Measurements from ENCODE around the gene WDR75. TPM values are rescaled to one million over a fixed set of nuclear protein-coding genes. Genes with fewer than 3 reads are reported as not detected.

The WDR75 gene
- total and polyA plus RNA-seq, 12 donors = 23.7 to 73.9 (median 39.7) TPM

DNA sequence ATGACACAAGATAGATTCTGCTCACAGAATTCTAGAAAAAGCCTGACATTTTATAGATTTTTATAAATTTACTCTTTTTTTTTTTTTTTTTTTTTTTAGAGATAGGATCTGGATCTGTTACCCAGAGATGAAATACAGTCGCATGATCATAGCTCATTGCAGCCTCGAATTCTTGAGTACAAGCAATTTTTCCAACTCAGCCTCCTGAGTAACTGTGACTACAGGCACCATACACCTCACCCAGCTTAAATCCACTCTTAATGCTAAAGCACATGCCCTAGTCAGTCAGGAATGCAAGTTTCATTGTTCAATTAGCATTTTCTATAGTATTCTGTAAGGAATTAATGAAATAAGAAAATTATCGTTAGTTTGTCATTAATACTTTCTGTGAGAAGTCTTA, 32.1 kb upstream of the WDR75 start:
- Histone ChIP-seq H3K36me3 (replicated peaks in 1 of 2) (no peaks in the 10 kb centered on the region), H3K4me3 (no peak overlapping the region), H3K27me3 (no peaks in the 10 kb centered on the region), H3K9me3 (replicated peaks in 1 of 3) (no peaks in the 10 kb centered on the region), H3K4me1 (replicated peaks in 1 of 2) (peaks cover 0 to 8% of the 10 kb centered on the region in 2 donors), H3K27ac (no peak overlapping the region)
- no peak for TF ChIP-seq POLR2A (IDR thresholded peaks at IDR 0.05)
- DNase-seq = no peak
- intact Hi-C loops (cut with DNase I) = loop anchor here in 1 of 2 donors (10.0 kb wide), 2 partner anchors 54 to 314 kb away; no protein-coding TSS in a partner anchor
- WGBS, 4 donors = 89 to 95% (median 93%) methylated on average over 3 of the region's 3 CpGs

DNA sequence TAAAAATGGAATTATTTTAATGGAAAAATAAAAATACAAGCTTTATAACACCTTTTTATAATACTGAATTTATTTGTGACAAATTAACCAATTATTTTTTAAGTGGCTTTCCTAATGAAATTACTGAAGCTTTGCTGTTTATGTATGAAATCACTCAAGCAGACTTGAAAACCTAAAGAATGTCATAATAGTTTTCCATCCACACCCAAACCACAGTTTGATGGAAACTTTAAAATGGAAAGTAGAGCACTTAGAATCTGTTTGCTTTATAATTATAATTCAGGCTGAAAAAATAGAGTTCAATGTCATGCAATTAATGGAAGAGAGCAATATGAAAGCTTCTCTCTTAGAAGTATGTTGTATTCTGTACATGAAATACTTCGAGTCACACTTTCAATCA, 31.6 kb upstream of the WDR75 start:
- DNase-seq = no peak
- no peaks in the 10 kb centered on the region for H3K9me3 ChIP-seq (replicated peaks in 1 of 3)
- H3K4me1 ChIP-seq (replicated peaks in 1 of 2) = peaks cover 0 to 8% of the 10 kb centered on the region in 2 donors
- no peaks in the 10 kb centered on the region for H3K27me3 ChIP-seq
- no peak overlapping the region for H3K4me3 ChIP-seq
- WGBS, 4 donors = 79 to 94% (median 88%) methylated on average over 1 of the region's 1 CpG
- intact Hi-C loops (cut with DNase I) = loop anchor here (5.0 to 10.0 kb wide), 4 partner anchors 55 to 317 kb away; no protein-coding TSS in a partner anchor
- H3K36me3 ChIP-seq (replicated peaks in 1 of 2) = no peaks in the 10 kb centered on the region
- no peak overlapping the region for H3K27ac ChIP-seq
- TF ChIP-seq, protein P1, sequence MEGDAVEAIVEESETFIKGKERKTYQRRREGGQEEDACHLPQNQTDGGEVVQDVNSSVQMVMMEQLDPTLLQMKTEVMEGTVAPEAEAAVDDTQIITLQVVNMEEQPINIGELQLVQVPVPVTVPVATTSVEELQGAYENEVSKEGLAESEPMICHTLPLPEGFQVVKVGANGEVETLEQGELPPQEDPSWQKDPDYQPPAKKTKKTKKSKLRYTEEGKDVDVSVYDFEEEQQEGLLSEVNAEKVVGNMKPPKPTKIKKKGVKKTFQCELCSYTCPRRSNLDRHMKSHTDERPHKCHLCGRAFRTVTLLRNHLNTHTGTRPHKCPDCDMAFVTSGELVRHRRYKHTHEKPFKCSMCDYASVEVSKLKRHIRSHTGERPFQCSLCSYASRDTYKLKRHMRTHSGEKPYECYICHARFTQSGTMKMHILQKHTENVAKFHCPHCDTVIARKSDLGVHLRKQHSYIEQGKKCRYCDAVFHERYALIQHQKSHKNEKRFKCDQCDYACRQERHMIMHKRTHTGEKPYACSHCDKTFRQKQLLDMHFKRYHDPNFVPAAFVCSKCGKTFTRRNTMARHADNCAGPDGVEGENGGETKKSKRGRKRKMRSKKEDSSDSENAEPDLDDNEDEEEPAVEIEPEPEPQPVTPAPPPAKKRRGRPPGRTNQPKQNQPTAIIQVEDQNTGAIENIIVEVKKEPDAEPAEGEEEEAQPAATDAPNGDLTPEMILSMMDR (IDR thresholded peaks at IDR 0.05) = no peak
- no peak for TF ChIP-seq POLR2A (IDR thresholded peaks at IDR 0.05)

DNA sequence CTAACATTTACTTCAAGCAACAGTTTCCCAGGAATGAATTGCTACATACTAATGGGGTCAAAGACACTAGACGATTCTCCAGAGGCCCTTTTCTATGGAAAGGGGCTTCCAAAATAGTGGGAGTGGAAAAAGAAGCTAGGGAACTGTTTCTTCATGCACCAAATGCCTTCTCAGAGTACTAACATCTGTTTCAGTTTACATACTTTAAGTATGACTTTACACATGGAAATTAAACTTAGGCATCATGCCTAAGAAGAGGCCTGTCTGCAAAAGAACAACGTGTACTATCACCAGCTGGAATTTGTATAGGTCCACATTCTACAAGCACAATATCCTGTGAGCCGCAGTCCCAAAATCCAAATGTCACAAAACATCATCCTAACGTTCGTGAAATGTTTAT, 29.4 kb upstream of the WDR75 start:
- H3K27ac ChIP-seq = peak overlapping the region in 1 of 5 donors; percentile 20
- DNase-seq = no peak
- no peak for TF ChIP-seq POLR2A (IDR thresholded peaks at IDR 0.05)
- TF ChIP-seq, protein P1 (IDR thresholded peaks at IDR 0.05) = no peak
- WGBS, 4 donors = 35 to 43% (median 39%) methylated on average over 5 of the region's 5 CpGs
- H3K36me3 ChIP-seq (replicated peaks in 1 of 2) = no peaks in the 10 kb centered on the region
- intact Hi-C loops (cut with DNase I) = loop anchor here in 1 of 2 donors (5.0 kb wide), 2 partner anchors 125 to 320 kb away; no protein-coding TSS in a partner anchor
- no peak overlapping the region for H3K4me3 ChIP-seq
- peaks cover 0 to 8% of the 10 kb centered on the region in 2 donors for H3K4me1 ChIP-seq (replicated peaks in 1 of 2)
- no peaks in the 10 kb centered on the region for H3K27me3 ChIP-seq
- H3K9me3 ChIP-seq (replicated peaks in 1 of 3) = no peaks in the 10 kb centered on the region

DNA sequence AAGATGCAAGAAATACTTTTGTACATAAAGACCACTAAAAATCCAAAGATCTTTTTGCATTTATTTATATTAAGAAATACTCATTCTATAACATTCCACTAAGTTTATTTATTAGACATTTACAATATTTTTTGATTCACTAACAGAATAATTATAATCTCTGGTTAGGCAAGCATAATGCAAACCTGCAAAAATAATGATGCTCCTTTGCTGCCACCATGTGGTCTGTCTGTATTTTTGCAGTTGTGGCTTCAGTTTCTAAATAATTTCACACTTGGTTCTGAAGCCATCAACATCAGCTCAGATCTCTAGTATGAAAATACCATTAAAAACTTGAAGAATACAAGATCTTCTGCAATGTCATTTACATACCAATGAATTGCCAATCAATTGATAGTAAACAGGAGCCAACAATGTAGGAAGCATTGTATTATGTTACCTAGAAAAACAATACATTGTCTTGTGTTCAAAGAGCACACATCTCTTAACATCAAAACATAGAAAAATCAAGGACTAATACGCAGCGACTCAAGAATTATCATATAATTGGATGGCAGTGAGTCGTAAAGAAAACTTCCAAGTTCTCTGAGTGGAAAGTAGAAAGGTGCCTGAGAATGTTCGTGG, 28.8 kb upstream of the WDR75 start:
- intact Hi-C loops (cut with DNase I) = loop anchor here in 1 of 2 donors (5.0 kb wide), 2 partner anchors 125 to 320 kb away; no protein-coding TSS in a partner anchor
- Histone ChIP-seq H3K27me3 (no peaks in the 10 kb centered on the region), H3K4me1 (replicated peaks in 1 of 2) (peaks cover 0 to 8% of the 10 kb centered on the region in 2 donors), H3K36me3 (replicated peaks in 1 of 2) (no peaks in the 10 kb centered on the region), H3K27ac (no peak overlapping the region), H3K4me3 (no peak overlapping the region), H3K9me3 (replicated peaks in 1 of 3) (no peaks in the 10 kb centered on the region)
- 34 to 47% (median 36%) methylated on average over 4 of the region's 4 CpGs for WGBS, 4 donors
- TF ChIP-seq, protein P1 (IDR thresholded peaks at IDR 0.05) = peak; percentile 53 to 90 (median 82)
- no peak for TF ChIP-seq POLR2A (IDR thresholded peaks at IDR 0.05)
- peak in 5 of 7 donors; percentile 19 to 51 (median 35) for DNase-seq

Data from adrenal gland (tissue), 12 donors.